Spleen (tissue), 11 donors: ENCODE data around the gene CLCN6. TPM values are rescaled to one million over a fixed set of nuclear protein-coding genes. Genes with fewer than 3 reads are reported as not detected.

Experiments
- DNase-seq: peaks from one replicate; pipeline ENCODE4 v3.0.0-alpha.2; 2020
- H3K27ac ChIP-seq, 8 donors: fragments of 200-600 bp; sonication (generic) in 7 of 8; 1 replicate in 4 of 8; 2 replicates in 4 of 8; pipeline versions ENCODE4 v1.5.0 to v1.8.0; 2016 to 2021; ENCODE audit warnings: inconsistent platforms in 4 of 8, mild to moderate bottlenecking in 4 of 8, moderate library complexity in 1 of 8
- H3K27me3 ChIP-seq, 7 donors: fragments of 200-600 bp; sonication (generic) in 6 of 7; replicated peaks in 1 of 7; 1 replicate in 4 of 7; 2 replicates in 3 of 7; pipeline versions ENCODE4 v1.5.0 to v1.8.0; 2016 to 2021; ENCODE audit warnings: inconsistent platforms in 3 of 7, mild to moderate bottlenecking in 1 of 7
- H3K36me3 ChIP-seq, 6 donors: fragments of 200-600 bp; sonication (generic) in 5 of 6; 1 replicate in 4 of 6; 2 replicates in 2 of 6; pipeline versions ENCODE4 v1.5.0 to v1.8.0; 2016 to 2021; ENCODE audit warnings: inconsistent platforms in 2 of 6
- H3K4me1 ChIP-seq, 6 donors: fragments of 200-600 bp; sonication (generic) in 5 of 6; 1 replicate in 3 of 6; 2 replicates in 3 of 6; pipeline versions ENCODE4 v1.5.0 to v1.8.0; 2016 to 2021; ENCODE audit warnings: inconsistent platforms in 3 of 6
- H3K4me3 ChIP-seq, 8 donors: fragments of 200-600 bp; sonication (generic) in 7 of 8; 1 replicate in 4 of 8; 2 replicates in 4 of 8; pipeline versions ENCODE4 v1.5.0 to v1.8.0; 2016 to 2021; ENCODE audit warnings: inconsistent platforms in 4 of 8, mild to moderate bottlenecking in 4 of 8, moderate library complexity in 2 of 8
- H3K9me3 ChIP-seq, 8 donors: fragments of 200-600 bp; sonication (generic) in 7 of 8; 1 replicate in 4 of 8; 2 replicates in 4 of 8; pipeline versions ENCODE4 v1.5.0 to v1.8.0; 2016 to 2021; ENCODE audit warnings: inconsistent platforms in 4 of 8
- POLR2A ChIP-seq, 3 donors: fragments of 450-650 bp; IDR thresholded peaks; one replicate each; pipeline ENCODE4 v1.5.1; 2017; ENCODE audit warnings: antibody characterized with exemption in 3 of 3, mild to moderate bottlenecking in 1 of 3
- POLR2AphosphoS5 ChIP-seq, 3 donors: sonication (generic); formaldehyde crosslinking; IDR thresholded peaks; one replicate each; pipeline ENCODE4 v1.5.1; 2017; ENCODE audit warnings: antibody characterized with exemption in 3 of 3
- WGBS, 5 donors: extraction: QIAGEN DNeasy Blood & Tissue Kit in 3 of 5; methylation state at CpG; one replicate each; pipeline versions ENCODE4 v1.1.5 to v1.1.7; 2013 to 2018; 5-methylcytosine and 5-hydroxymethylcytosine counted together
- intact Hi-C: fragments of 100-400 bp; cut with DNase I; formaldehyde crosslinking; loops from one replicate; pipeline ENCODE4 v1.15.0; 2023; ENCODE audit warnings: low total_unique reads
- polyA plus RNA-seq, 3 donors: library from polyadenylated mRNA; stranded (reverse); fragments of 200-250 nt; gene quantifications; one replicate each; pipeline ENCODE4 v1.2.1, GENCODE V29; 2013
- total RNA-seq, 7 donors: library from RNA; depleted of rRNA in 3 of 7; stranded (reverse); fragments of >200 nt in 3 of 7; fragmentation: NEBNext Ultra II Directional in 4 of 7; extraction: Animal tissue kit (Norgen Biotek cat#: 25700) in 4 of 7; gene quantifications; one replicate each; pipeline versions ENCODE4 v1.1.0 to v1.2.1, GENCODE V29; 2016 to 2021
- TF ChIP-seq, protein P1 (sequence below), 11 experiments: fragments of 200-600 bp in 7 of 11; fragments of 450-650 bp in 4 of 11; sonication (generic) in 4 of 11; IDR thresholded peaks in 8 of 11; conservative IDR thresholded peaks in 3 of 11; 1 replicate in 7 of 11; 2 replicates in 4 of 11; pipeline versions ENCODE4 v1.4.0 to v1.8.0; 2016 to 2021; ENCODE audit warnings: antibody characterized with exemption in 11 of 11, inconsistent platforms in 4 of 11, mild to moderate bottlenecking in 1 of 11
- donor health status: healthy with polysubstance abuse.
- donor health status: DM: no; HTN: no; CAD: no; lungs with moderate emphysema.
- donor health status: DM: no; HTN: no; CAD: no.
- donor health status: Bipolar disorder and iron deficiency.
- donor health status: healthy.
- donor health status: DM: no; HTN: no; CAD: no.
- donor health status: DM: yes; HTN: yes; CAD: no.

Gene CLCN6
- total and polyA plus RNA-seq, 10 donors = 6.3 to 34.4 (median 23.2) TPM

DNA sequence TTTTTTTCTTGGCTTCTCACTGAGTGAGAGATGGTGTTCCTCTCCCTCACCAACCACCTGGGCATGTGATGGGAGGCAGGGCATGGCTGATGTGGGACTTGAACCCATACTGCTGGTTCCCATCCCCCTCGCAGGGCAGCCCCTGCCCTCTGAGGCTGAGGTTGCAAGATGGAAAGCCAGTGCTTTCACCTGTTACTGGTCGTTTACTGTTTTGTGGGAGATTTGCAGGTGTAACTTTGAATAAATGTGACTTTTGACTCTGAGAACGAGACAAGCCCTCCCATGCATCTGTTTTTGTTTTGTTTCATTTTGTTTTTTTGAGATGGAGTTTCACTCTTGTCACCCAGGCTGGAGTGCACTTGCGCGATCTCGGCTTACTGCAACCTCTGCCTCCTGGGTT is 22.4 kb upstream of the CLCN6 start:
- intact Hi-C loops = no loop called here
- Histone ChIP-seq H3K27ac (no peak overlapping the region), H3K36me3 (peaks cover 0 to 7% (median 0%) of the 10 kb centered on the region in 6 donors), H3K9me3 (no peaks in the 10 kb centered on the region), H3K4me3 (no peak overlapping the region), H3K27me3 (no peaks in the 10 kb centered on the region), H3K4me1 (peaks cover 31 to 48% (median 44%) of the 10 kb centered on the region in 6 donors)
- no peak for DNase-seq
- 84 to 92% (median 86%) methylated on average over 6 of the region's 6 CpGs for WGBS, 5 donors
- TF ChIP-seq POLR2A (IDR thresholded peaks at IDR 0.05) = no peak
- TF ChIP-seq POLR2AphosphoS5 (IDR thresholded peaks at IDR 0.05) = no peak
- TF ChIP-seq, protein P1, sequence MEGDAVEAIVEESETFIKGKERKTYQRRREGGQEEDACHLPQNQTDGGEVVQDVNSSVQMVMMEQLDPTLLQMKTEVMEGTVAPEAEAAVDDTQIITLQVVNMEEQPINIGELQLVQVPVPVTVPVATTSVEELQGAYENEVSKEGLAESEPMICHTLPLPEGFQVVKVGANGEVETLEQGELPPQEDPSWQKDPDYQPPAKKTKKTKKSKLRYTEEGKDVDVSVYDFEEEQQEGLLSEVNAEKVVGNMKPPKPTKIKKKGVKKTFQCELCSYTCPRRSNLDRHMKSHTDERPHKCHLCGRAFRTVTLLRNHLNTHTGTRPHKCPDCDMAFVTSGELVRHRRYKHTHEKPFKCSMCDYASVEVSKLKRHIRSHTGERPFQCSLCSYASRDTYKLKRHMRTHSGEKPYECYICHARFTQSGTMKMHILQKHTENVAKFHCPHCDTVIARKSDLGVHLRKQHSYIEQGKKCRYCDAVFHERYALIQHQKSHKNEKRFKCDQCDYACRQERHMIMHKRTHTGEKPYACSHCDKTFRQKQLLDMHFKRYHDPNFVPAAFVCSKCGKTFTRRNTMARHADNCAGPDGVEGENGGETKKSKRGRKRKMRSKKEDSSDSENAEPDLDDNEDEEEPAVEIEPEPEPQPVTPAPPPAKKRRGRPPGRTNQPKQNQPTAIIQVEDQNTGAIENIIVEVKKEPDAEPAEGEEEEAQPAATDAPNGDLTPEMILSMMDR (IDR thresholded peaks at IDR 0.05 in 8 of 11, conservative IDR thresholded peaks at IDR 0.05 in 3 of 11) = no peak

DNA sequence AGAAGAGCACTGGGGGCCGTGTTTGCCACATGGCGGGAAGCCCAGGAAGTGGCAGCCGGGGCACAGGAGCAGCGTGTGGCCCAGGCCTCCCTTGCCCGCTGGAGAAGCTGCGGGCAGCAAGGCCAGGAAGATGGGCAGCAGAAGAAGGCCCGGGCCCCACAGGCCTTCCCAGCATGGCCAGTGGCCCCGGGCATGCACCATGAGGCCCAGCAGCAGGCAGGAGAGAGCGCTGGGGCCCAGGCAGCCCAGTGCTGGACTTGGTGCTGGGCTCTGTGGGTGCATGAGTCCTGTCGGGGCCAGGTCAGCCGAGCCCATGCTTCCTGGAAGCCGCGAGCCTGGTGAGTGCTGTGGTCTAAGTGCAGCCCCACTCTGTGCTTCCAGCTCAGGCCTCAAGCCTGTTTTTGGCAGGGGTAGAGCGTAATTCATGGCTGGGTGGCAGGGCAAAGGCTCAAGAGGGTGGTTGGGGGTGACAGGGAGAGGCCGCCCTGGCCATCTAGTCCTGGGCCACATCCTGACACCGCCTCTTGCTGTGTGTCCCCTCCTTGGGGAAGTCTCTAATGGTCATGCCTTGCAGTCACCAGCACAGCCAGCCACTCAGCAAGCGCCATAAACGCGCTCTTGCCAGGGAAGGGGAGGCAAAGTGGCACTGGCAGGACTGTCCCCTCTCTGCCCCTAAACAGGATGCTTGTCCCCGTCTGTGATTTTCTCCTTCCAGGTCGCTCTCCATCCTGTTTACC is 21.6 kb upstream of the CLCN6 start:
- intact Hi-C loops = no loop called here
- peaks cover 37 to 56% (median 51%) of the 10 kb centered on the region in 6 donors for H3K4me1 ChIP-seq

GRCh38 chr1:11784993-11785769 is 20.8 kb upstream of the CLCN6 start:
- peaks cover 43 to 64% (median 59%) of the 10 kb centered on the region in 6 donors for H3K4me1 ChIP-seq
- TF ChIP-seq, protein P1 (IDR thresholded peaks at IDR 0.05 in 8 of 11, conservative IDR thresholded peaks at IDR 0.05 in 3 of 11) = peak; percentile 66 to 94 (median 88)
- TF ChIP-seq POLR2A (IDR thresholded peaks at IDR 0.05) (peak in 1 of 3 donors; percentile 12), POLR2AphosphoS5 (IDR thresholded peaks at IDR 0.05) (peak; percentile 81 to 92 (median 86))
- peak overlapping the region; percentile 43 to 91 (median 76) for H3K27ac ChIP-seq
- no peaks in the 10 kb centered on the region for H3K27me3 ChIP-seq
- peak overlapping the region in 6 of 8 donors; percentile 10 to 59 (median 24) for H3K4me3 ChIP-seq
- no peaks in the 10 kb centered on the region for H3K9me3 ChIP-seq
- intact Hi-C loops = no loop called here
- peak; percentile 93 for DNase-seq
- peaks cover 0 to 23% (median 6%) of the 10 kb centered on the region in 6 donors for H3K36me3 ChIP-seq
- 7 to 21% (median 10%) methylated on average over 17 to 30 of the region's 30 CpGs for WGBS, 5 donors

More for the DNA sequence above, 21.6 kb upstream of the CLCN6 start:
- H3K27me3 ChIP-seq = no peaks in the 10 kb centered on the region
- peak; percentile 67 for DNase-seq
- peak in 1 of 3 donors; percentile 69 for TF ChIP-seq POLR2AphosphoS5 (IDR thresholded peaks at IDR 0.05)
- TF ChIP-seq, protein P1 (IDR thresholded peaks at IDR 0.05 in 8 of 11, conservative IDR thresholded peaks at IDR 0.05 in 3 of 11) = no peak
- H3K9me3 ChIP-seq = no peaks in the 10 kb centered on the region
- peak overlapping the region; percentile 43 to 91 (median 76) for H3K27ac ChIP-seq
- 58 to 67% (median 66%) methylated on average over 14 to 21 of the region's 21 CpGs for WGBS, 5 donors
- peak overlapping the region in 5 of 8 donors; percentile 10 to 59 (median 25) for H3K4me3 ChIP-seq
- H3K36me3 ChIP-seq = peaks cover 0 to 16% (median under 1%) of the 10 kb centered on the region in 6 donors
